HAP-1 (cell line): ENCODE results near the gene EN1.

Experiments
- DNase-seq, 2 experiments: peaks; one replicate each; pipeline ENCODE4 v3.0.0-alpha.2; 2016 to 2020; ENCODE audit warnings: low spot score in 2 of 2
- H3K27me3 ChIP-seq: fragments of 250-450 bp; sonication (Bioruptor Pico); 2 replicates; pipeline ENCODE4 v1.5.1; 2020; ENCODE audit warnings: low read depth, mild to moderate bottlenecking, moderate library complexity
- H3K36me3 ChIP-seq: fragments of 250-450 bp; sonication (Bioruptor Pico); replicated peaks from 2 replicates; pipeline ENCODE4 v1.5.1; 2020; ENCODE audit warnings: mild to moderate bottlenecking
- H3K4me1 ChIP-seq: fragments of 250-450 bp; sonication (Bioruptor Pico); 2 replicates; pipeline ENCODE4 v1.5.1; 2020; ENCODE audit warnings: mild to moderate bottlenecking
- H3K4me3 ChIP-seq: fragments of 250-450 bp; sonication (Bioruptor Pico); 2 replicates; pipeline ENCODE4 v1.5.1; 2020; ENCODE audit warnings: mild to moderate bottlenecking, moderate library complexity
- H3K9me3 ChIP-seq: fragments of 250-450 bp; sonication (Bioruptor Pico); 2 replicates; pipeline ENCODE4 v1.5.1; 2020; ENCODE audit warnings: mild to moderate bottlenecking, moderate library complexity
- in situ Hi-C: fragments of 300-500 bp; cut with MboI; formaldehyde crosslinking; loops from 3 replicates; pipeline ENCODE4 v1.14.3; 2020; ENCODE audit warnings: low sequenced_read_pairs, inconsistent platforms, mixed read lengths

Gene EN1

GRCh38 chr2:118843483-118844132 lies 3.8 kb downstream of the EN1 start:
- peaks cover 3% of the 10 kb centered on the region; the same call in 1 of the 2 replicates for H3K4me1 ChIP-seq
- peaks cover 3% of the 10 kb centered on the region; the same call in 1 of the 2 replicates for H3K9me3 ChIP-seq
- no peaks in the 10 kb centered on the region for H3K27me3 ChIP-seq
- H3K4me3 ChIP-seq = no peak overlapping the region
- H3K36me3 ChIP-seq = no peaks in the 10 kb centered on the region
- in situ Hi-C loops = no loop called here
- DNase-seq = no peak

DNA sequence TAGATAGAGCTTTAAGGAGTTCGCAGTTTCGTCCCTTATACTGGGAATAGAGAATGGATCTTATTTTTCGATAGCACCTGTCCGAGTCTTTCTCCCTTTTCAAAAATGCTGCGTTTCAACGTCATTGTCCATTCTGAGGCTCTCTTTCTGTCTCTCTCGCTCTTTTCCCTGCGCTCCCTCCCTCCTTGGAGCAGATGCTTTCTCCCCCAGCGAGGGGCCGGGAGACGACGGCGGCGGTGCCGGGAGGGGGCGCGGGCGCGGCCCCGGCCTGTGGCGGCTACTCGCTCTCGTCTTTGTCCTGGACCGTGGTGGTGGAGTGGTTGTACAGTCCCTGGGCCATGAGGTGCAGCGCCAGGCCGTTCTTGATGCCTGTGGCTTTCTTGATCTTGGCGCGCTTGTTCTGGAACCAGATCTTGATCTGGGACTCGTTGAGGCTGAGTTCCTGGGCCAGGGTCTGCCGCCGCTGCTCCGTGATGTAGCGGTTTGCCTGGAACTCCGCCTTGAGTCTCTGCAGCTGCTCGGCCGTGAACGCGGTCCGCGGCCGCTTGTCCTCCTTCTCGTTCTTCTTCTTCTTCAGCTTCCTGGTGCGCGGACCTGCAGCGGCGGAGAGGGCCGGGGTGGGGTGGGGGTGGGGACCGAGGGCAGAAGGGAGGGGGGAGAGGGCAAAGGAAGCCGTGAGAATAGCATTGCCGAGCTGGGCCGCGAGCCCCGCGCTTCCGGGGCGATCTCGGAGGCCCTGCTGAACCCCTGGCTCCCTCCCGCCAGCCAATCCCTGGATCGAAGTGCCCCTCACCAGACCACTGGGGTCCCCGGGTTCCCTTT lies 4.6 kb downstream of the EN1 start:
- Histone ChIP-seq H3K27me3 (no peaks in the 10 kb centered on the region), H3K4me3 (no peak overlapping the region), H3K36me3 (no peaks in the 10 kb centered on the region), H3K9me3 (peaks cover 3% of the 10 kb centered on the region; the same call in 1 of the 2 replicates), H3K4me1 (peaks cover 3% of the 10 kb centered on the region; the same call in 1 of the 2 replicates)
- in situ Hi-C loops = no loop called here
- no peak for DNase-seq

DNA sequence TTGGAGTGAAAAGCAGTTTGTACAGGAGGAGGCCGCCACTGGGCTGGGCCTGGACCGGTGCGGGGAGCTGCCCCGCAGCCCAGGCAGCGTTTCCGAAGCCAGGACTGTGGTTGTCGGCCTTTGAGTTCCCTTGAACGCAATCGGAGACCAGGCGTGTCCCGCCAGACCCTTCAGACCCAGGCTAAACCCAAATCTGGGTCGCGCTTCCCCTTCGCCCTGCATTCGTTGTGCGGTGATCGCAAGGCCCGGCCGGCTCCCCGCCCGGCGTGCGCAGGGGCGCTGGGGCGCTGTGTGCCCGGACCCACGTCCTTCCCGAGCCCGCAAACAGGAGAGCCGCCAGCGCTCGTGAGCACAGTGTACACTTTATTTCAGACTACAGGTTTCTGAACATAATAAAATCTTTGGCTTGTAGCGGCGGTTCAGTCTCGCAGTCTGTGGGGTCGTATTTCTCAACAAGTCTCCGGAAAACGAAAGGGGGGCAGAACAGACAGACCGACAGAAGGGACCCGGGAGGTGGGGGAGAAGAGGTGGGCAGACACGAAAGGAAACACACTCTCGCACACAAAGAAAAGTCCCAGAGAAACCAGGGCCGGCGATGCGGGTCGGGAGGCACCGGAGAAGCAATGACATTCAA lies 5.5 kb downstream of the EN1 start:
- DNase-seq = no peak
- Histone ChIP-seq H3K9me3 (peaks cover 3% of the 10 kb centered on the region; the same call in 1 of the 2 replicates), H3K4me3 (no peak overlapping the region), H3K36me3 (no peaks in the 10 kb centered on the region), H3K27me3 (no peaks in the 10 kb centered on the region), H3K4me1 (0 out of 2 replicates have a peak, but pooled peaks cover 3% of the 10 kb centered on the region)
- in situ Hi-C loops = no loop called here

- Histone ChIP-seq H3K27me3 (no peaks in the 10 kb centered on the region), H3K4me1 (0 out of 2 replicates have a peak, but pooled peaks cover 3% of the 10 kb centered on the region), H3K4me3 (no peak overlapping the region), H3K9me3 (peaks cover 3% of the 10 kb centered on the region; the same call in 1 of the 2 replicates), H3K36me3 (no peaks in the 10 kb centered on the region)
- DNase-seq = no peak
- in situ Hi-C loops = no loop called here
These were observed 6.0 kb downstream of the EN1 start for GRCh38 chr2:118841450-118841827.

DNA sequence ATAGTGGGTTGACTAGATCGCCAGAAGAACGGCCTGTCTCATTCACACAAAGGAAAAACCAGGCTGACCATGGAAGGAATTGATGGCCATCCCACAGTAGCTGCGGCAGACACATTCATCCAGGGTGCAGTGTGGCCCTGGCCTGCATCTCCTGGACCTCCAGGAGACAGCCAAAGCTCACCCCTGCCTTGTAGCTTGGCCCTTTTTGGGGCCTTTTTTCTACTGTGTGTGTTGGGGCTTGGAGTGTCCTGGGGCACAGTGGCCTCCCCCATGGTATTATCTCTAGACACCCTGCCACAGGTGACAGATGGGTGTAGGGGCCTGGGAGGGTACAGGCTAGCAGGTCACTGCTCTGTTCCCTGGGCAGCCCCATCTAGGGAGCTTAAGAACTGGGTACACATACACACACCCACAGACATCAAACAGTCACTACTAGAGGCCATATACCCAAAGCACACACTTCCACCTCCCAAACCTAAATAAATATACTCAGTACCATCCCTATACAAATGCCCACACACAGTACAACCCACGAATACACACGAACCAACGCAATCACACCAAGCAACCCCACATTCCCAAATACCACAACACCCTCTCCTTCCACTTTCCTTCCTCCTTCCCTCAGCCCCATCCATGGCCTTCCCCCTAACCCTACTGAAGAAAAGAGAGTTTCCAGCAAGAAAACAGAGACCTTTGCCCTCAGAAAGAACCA lies 8.6 kb downstream of the EN1 start:
- H3K27me3 ChIP-seq = no peaks in the 10 kb centered on the region
- no peak overlapping the region for H3K4me3 ChIP-seq
- H3K4me1 ChIP-seq = no peaks in the 10 kb centered on the region
- H3K36me3 ChIP-seq = no peaks in the 10 kb centered on the region
- no peaks in the 10 kb centered on the region for H3K9me3 ChIP-seq
- no peak for DNase-seq
- in situ Hi-C loops = no loop called here

GRCh38 chr2:118837621-118838020 lies 9.8 kb downstream of the EN1 start:
- Histone ChIP-seq H3K27me3 (no peaks in the 10 kb centered on the region), H3K9me3 (no peaks in the 10 kb centered on the region), H3K4me3 (no peak overlapping the region), H3K36me3 (no peaks in the 10 kb centered on the region), H3K4me1 (no peaks in the 10 kb centered on the region)
- no peak for DNase-seq
- in situ Hi-C loops = no loop called here

GRCh38 chr2:118837067-118837466 lies 10.4 kb downstream of the EN1 start:
- in situ Hi-C loops = no loop called here
- Histone ChIP-seq H3K4me1 (no peaks in the 10 kb centered on the region), H3K27me3 (no peaks in the 10 kb centered on the region), H3K9me3 (no peaks in the 10 kb centered on the region), H3K36me3 (no peaks in the 10 kb centered on the region), H3K4me3 (no peak overlapping the region)
- no peak for DNase-seq

DNA sequence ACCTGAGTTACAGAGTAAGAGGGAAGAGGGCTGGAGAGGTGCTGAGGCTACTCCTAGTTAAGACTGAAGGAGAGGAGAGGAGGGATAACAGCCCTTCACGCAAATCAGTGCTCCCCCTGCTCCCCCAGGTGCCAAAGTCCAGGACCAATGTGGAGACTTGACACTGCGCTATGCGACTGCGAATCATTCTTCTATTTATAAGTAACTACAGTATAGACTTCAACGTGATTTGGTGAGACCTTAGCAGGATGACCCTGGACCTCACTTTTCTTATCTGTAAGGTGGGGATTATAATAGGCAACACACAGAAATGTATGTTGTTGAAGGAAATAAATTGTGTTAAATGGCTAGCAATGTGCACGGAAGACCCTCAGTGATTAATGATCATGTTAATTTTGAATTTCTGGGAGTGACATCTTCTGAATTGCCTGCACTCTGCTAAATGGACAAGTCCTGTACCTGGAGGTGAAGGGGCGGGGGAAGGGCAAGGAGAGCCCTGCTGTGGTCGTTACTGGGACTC lies 11.0 kb downstream of the EN1 start:
- H3K27me3 ChIP-seq = no peaks in the 10 kb centered on the region
- DNase-seq = no peak
- no peaks in the 10 kb centered on the region for H3K9me3 ChIP-seq
- H3K4me3 ChIP-seq = no peak overlapping the region
- in situ Hi-C loops = no loop called here
- no peaks in the 10 kb centered on the region for H3K36me3 ChIP-seq
- no peaks in the 10 kb centered on the region for H3K4me1 ChIP-seq

DNA sequence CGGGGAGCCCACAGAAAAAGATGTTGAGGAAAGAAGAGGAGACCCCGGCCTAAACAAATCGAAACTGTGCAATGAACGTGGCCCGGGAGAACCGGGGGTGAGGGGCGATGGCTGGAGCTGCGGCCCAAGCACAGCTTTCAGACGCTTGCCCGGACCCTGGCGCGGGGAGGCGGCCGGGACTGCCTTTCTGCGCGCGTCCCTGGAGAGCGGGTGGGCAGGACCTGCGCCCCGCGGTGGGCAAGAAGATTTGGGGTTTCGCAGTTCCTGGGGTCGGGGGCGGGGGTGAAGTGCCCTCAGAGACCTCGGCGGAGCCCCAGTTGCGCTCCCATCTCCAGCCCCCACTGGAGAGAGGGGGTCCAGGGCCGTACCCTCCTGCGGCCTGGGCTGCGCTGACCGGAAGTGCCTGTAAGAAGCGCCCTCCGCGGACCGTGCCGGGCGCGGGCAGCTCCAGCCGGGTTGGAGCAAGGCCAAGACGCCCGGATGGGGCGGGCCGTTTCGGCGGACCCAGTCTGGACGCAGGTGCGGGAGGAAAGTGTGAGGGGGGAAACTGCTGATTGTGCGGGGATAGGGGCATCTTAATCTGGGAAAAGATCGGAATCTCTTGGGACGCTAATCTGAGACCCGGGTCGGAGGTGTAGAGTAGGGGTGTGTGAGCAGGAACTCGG lies 11.6 kb downstream of the EN1 start:
- H3K4me3 ChIP-seq = no peak overlapping the region
- in situ Hi-C loops = no loop called here

DNA sequence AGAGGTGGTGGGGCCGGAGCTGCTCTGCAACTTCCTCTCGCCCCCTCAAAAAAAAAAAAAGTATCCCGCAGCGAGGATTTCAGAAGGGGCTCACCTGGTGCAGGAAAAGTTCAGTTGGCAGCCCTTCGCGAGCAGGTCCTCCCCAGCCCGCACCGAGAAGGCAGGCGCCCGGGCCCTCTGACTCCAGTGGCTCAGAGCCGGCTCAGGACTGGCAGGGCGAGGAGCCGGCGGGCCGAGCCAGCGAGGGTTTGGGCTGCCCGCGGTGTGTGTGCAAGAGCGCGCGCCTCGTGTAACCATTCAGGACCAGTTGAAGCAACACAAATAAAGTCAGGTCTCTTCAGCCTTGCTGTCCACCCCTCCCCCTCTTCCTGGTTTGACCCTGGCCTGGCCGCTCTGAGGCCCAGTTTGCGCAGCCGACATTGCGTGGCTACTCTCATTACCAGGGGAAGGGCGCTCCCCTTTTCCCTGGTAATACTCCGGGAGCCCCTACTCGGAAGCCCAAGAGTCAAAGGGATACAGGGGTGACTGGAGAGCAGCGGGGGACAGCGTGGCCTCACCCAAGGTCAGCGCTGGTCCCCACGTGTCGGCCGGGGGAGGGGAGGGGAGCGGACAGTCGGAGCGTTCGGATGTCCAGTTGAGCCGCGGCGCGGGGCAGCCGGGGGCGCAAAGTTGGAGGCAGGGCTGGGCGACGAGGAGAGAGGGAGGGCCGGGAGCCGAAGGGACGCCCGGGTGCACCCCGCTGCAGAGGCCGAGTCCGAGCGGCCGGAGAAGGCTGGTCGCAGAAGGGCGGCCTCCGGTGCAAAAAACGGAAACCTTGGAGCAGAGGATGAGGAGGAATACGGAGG lies 12.3 kb downstream of the EN1 start:
- no peaks in the 10 kb centered on the region for H3K9me3 ChIP-seq
- H3K36me3 ChIP-seq = no peaks in the 10 kb centered on the region
- in situ Hi-C loops = no loop called here
- H3K4me1 ChIP-seq = no peaks in the 10 kb centered on the region
- H3K4me3 ChIP-seq = no peak overlapping the region
- no peaks in the 10 kb centered on the region for H3K27me3 ChIP-seq
- no peak for DNase-seq

More for the DNA sequence above, 11.6 kb downstream of the EN1 start:
- no peaks in the 10 kb centered on the region for H3K36me3 ChIP-seq
- H3K27me3 ChIP-seq = no peaks in the 10 kb centered on the region
- no peak for DNase-seq
- H3K4me1 ChIP-seq = no peaks in the 10 kb centered on the region
- H3K9me3 ChIP-seq = no peaks in the 10 kb centered on the region

DNA sequence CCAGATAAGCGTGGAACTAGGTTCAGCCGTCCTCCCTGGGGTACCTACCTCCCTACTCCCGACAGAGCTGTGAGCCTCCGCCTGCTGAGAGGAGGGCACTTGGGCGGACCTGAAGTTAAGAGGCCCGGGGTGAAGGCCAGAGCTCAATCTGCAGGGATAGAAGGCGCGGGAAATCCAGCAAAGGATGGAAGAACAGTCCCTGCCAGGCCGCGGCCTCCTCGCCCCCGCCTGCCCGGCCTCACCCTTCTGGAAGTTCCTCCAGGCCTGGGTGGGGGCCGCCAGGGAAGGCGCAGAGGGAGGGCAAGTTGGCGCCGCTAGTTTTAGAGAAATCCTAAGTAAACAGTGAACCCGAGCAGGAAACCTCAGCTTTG lies 13.0 kb downstream of the EN1 start:
- DNase-seq = no peak
- in situ Hi-C loops = no loop called here
- no peaks in the 10 kb centered on the region for H3K27me3 ChIP-seq

GRCh38 chr2:118833716-118834439 lies 13.6 kb downstream of the EN1 start:
- H3K9me3 ChIP-seq = no peaks in the 10 kb centered on the region
- H3K27me3 ChIP-seq = no peaks in the 10 kb centered on the region
- no peak for DNase-seq
- H3K4me1 ChIP-seq = no peaks in the 10 kb centered on the region
- no peaks in the 10 kb centered on the region for H3K36me3 ChIP-seq
- H3K4me3 ChIP-seq = no peak overlapping the region
- in situ Hi-C loops = no loop called here

More for the DNA sequence above, 13.0 kb downstream of the EN1 start:
- Histone ChIP-seq H3K36me3 (no peaks in the 10 kb centered on the region), H3K4me3 (no peak overlapping the region), H3K9me3 (no peaks in the 10 kb centered on the region), H3K4me1 (no peaks in the 10 kb centered on the region)
